Adrenal gland (tissue), 12 donors: ENCODE measurements around the gene POLR1A. TPM values are rescaled to one million over a fixed set of nuclear protein-coding genes. Genes with fewer than 3 reads are reported as not detected.

Experiments used
- DNase-seq, 7 donors: peaks; one replicate each; pipeline ENCODE4 v3.0.0-alpha.2; 2019 to 2020
- H3K27ac ChIP-seq, 5 donors: fragments of 200-600 bp; sonication (generic) in 4 of 5; 1 replicate in 3 of 5; 2 replicates in 2 of 5; pipeline versions ENCODE4 v1.5.1 to v1.8.0; 2016 to 2020; ENCODE audit warnings: mild to moderate bottlenecking in 1 of 5
- H3K27me3 ChIP-seq: fragments of 200-600 bp; 2 replicates; pipeline ENCODE4 v1.8.0; 2021
- H3K36me3 ChIP-seq, 2 donors: fragments of 200-600 bp; replicated peaks in 1 of 2; 1 replicate in 1 of 2; 2 replicates in 1 of 2; pipeline versions ENCODE4 v1.5.1 to v1.8.0; 2018 to 2022
- H3K4me1 ChIP-seq, 2 donors: fragments of 200-600 bp; replicated peaks in 1 of 2; 1 replicate in 1 of 2; 2 replicates in 1 of 2; pipeline versions ENCODE4 v1.5.1 to v1.8.0; 2018 to 2021
- H3K4me3 ChIP-seq, 4 donors: fragments of 200-600 bp; sonication (generic) in 3 of 4; one replicate each; pipeline ENCODE4 v1.5.1; 2016 to 2018
- H3K9me3 ChIP-seq, 3 donors: fragments of 200-600 bp; sonication (generic) in 1 of 3; replicated peaks in 1 of 3; 1 replicate in 2 of 3; 2 replicates in 1 of 3; pipeline versions ENCODE4 v1.5.1 to v1.8.0; 2016 to 2021
- CTCF ChIP-seq, 6 experiments: fragments of 450-650 bp in 4 of 6; fragments of 200-600 bp in 2 of 6; sonication (generic) in 1 of 6; IDR thresholded peaks; 1 replicate in 5 of 6; 2 replicates in 1 of 6; pipeline versions ENCODE4 v1.5.1 to v1.8.0; 2016 to 2021; ENCODE audit warnings: antibody characterized with exemption in 6 of 6, mild to moderate bottlenecking in 2 of 6, moderate library complexity in 1 of 6
- POLR2A ChIP-seq, 2 donors: fragments of 450-650 bp; IDR thresholded peaks; one replicate each; pipeline ENCODE4 v1.6.1; 2017; ENCODE audit warnings: antibody characterized with exemption in 2 of 2, mild to moderate bottlenecking in 2 of 2, moderate library complexity in 1 of 2
- WGBS, 4 donors: extraction: QIAGEN DNeasy Blood & Tissue Kit in 2 of 4; methylation state at CpG; one replicate each; pipeline versions ENCODE4 v1.1.5 to v1.1.7; 2013 to 2017; 5-methylcytosine and 5-hydroxymethylcytosine counted together
- intact Hi-C, 2 donors: fragments of 100-400 bp; cut with DNase I; formaldehyde crosslinking; loops; one replicate each; pipeline versions ENCODE4 v1.14.1 to v1.15.0; 2022 to 2023
- polyA plus RNA-seq, 3 donors: library from polyadenylated mRNA; stranded (reverse); fragments of 200-250 nt in 2 of 3; fragments of 350-450 nt in 1 of 3; fragmentation: Illumina TruSeq in 1 of 3; extraction: RNeasy Lipid Tissue Mini Kit (QIAGEN cat#74804) in 1 of 3; gene quantifications; one replicate each; pipeline ENCODE4 v1.2.3, GENCODE V29; 2013 to 2014
- total RNA-seq, 9 donors: library from RNA; depleted of rRNA in 4 of 9; stranded (reverse); fragments of >200 nt in 4 of 9; fragments of 120-200 nt in 1 of 9; fragmentation: NEBNext Ultra II Directional in 1 of 9; extraction: Animal tissue kit (Norgen Biotek cat#: 25700) in 1 of 9; gene quantifications; one replicate each; pipeline versions ENCODE4 v1.1.0 to v1.2.4, GENCODE V29; 2013 to 2023
- donor health status: healthy with polysubstance abuse.
- donor health status: Bipolar disorder and iron deficiency.
- donor health status: DM: yes; HTN: yes; CAD: no.
- donor health status: DM: no; HTN: no; CAD: no.
- donor health status: DM: no; HTN: no; CAD: no.
- donor health status: DM: yes; HTN: yes; CAD: no.

POLR1A gene
- total and polyA plus RNA-seq, 12 donors: 4.6 to 50.1 (median 26.2) TPM

GRCh38 chr2:86027196-86027921 is 78.3 kb downstream of the POLR1A start:
- intact Hi-C loops: loop anchor here in 1 of 2 donors (10.0 kb wide), 1 partner anchor 47 kb away; no protein-coding TSS in a partner anchor
- Histone ChIP-seq H3K9me3 (no peaks in the 10 kb centered on the region), H3K27me3 (no peaks in the 10 kb centered on the region), H3K27ac (peak overlapping the region in 2 of 5 donors; percentile 69 to 78), H3K4me1 (peaks cover 4 to 37% of the 10 kb centered on the region in 2 donors), H3K36me3 (peaks cover 0 to 58% of the 10 kb centered on the region in 2 donors), H3K4me3 (no peak overlapping the region)
- no peak for DNase-seq
- WGBS, 4 donors: 79 to 89% (median 85%) methylated on average over 7 to 17 of the region's 17 CpGs
- TF ChIP-seq CTCF (IDR thresholded peaks at IDR 0.05): no peak
- TF ChIP-seq POLR2A (IDR thresholded peaks at IDR 0.05): no peak

DNA sequence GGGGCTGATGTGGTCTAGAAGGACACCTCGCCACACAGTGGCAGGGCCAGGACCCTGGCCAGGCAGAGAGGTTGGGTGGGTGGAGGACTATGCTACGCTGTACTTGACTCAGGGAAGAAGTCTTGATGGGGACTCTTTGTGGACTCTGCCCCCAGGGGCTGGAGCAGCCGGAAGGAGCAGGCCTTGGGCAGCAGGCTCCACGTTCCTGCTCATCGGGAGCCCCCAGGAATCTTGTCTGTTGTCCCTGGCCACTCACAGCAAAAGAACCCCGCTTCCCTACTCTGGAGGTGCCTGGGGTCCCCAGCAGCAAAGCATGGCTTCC is 79.0 kb downstream of the POLR1A start:
- no peak for TF ChIP-seq CTCF (IDR thresholded peaks at IDR 0.05)
- peak overlapping the region in 3 of 5 donors; percentile 27 to 78 (median 42) for H3K27ac ChIP-seq
- 85 to 89% (median 87%) methylated on average over 6 of the region's 6 CpGs; no CpG with 5 or more reads in 1 of the 4 donors for WGBS, 4 donors
- H3K9me3 ChIP-seq: no peaks in the 10 kb centered on the region
- H3K4me1 ChIP-seq: peaks cover 4 to 37% of the 10 kb centered on the region in 2 donors
- no peak overlapping the region for H3K4me3 ChIP-seq
- intact Hi-C loops: loop anchor here in 1 of 2 donors (10.0 kb wide), 1 partner anchor 48 kb away; no protein-coding TSS in a partner anchor
- DNase-seq: no peak
- H3K27me3 ChIP-seq: no peaks in the 10 kb centered on the region
- H3K36me3 ChIP-seq: peaks cover 0 to 53% of the 10 kb centered on the region in 2 donors

GRCh38 chr2:86025976-86026743 is 79.5 kb downstream of the POLR1A start:
- no peak overlapping the region for H3K4me3 ChIP-seq
- peaks cover 0 to 47% of the 10 kb centered on the region in 2 donors for H3K36me3 ChIP-seq
- 64 to 85% (median 71%) methylated on average over 5 to 8 of the region's 8 CpGs for WGBS, 4 donors
- no peaks in the 10 kb centered on the region for H3K27me3 ChIP-seq
- peak overlapping the region in 3 of 5 donors; percentile 27 to 78 (median 42) for H3K27ac ChIP-seq
- peaks cover 4 to 37% of the 10 kb centered on the region in 2 donors for H3K4me1 ChIP-seq
- no peak for TF ChIP-seq CTCF (IDR thresholded peaks at IDR 0.05)
- TF ChIP-seq POLR2A (IDR thresholded peaks at IDR 0.05): no peak
- intact Hi-C loops: loop anchor here in 1 of 2 donors (10.0 kb wide), 1 partner anchor 49 kb away; no protein-coding TSS in a partner anchor
- DNase-seq: peak in 1 of 7 donors; percentile 8
- no peaks in the 10 kb centered on the region for H3K9me3 ChIP-seq

GRCh38 chr2:86025229-86025820 is 80.4 kb downstream of the POLR1A start:
- Histone ChIP-seq H3K27ac (peak overlapping the region in 1 of 5 donors; percentile 35), H3K9me3 (no peaks in the 10 kb centered on the region), H3K27me3 (no peaks in the 10 kb centered on the region), H3K4me3 (no peak overlapping the region), H3K36me3 (peaks cover 0 to 39% of the 10 kb centered on the region in 2 donors), H3K4me1 (peaks cover 4 to 37% of the 10 kb centered on the region in 2 donors)
- intact Hi-C loops: loop anchor here in 1 of 2 donors (10.0 kb wide), 1 partner anchor 49 kb away; no protein-coding TSS in a partner anchor
- DNase-seq: no peak
- peak in 3 of 6 experiments; percentile 9 to 35 (median 32) for TF ChIP-seq CTCF (IDR thresholded peaks at IDR 0.05)
- TF ChIP-seq POLR2A (IDR thresholded peaks at IDR 0.05): no peak
- WGBS, 4 donors: 90 to 94% (median 93%) methylated on average over 5 to 7 of the region's 7 CpGs
